Gastroesophageal sphincter (tissue), 3 donors: ENCODE measurements around the gene KIF26B.

ENCODE experiments used
- CTCF ChIP-seq, 4 experiments: fragments of 200-600 bp in 2 of 4; fragments of 450-650 bp in 2 of 4; sonication (generic) in 1 of 4; IDR thresholded peaks; one replicate each; pipeline ENCODE4 v1.5.1; 2017 to 2019; ENCODE audit warnings: antibody characterized with exemption in 4 of 4, mild to moderate bottlenecking in 2 of 4, moderate library complexity in 2 of 4
- POLR2AphosphoS5 ChIP-seq: sonication (generic); formaldehyde crosslinking; IDR thresholded peaks from one replicate; pipeline ENCODE4 v1.6.1; 2017; ENCODE audit warnings: antibody characterized with exemption

GRCh38 chr1:245348626-245349025 is 193.8 kb downstream of the KIF26B start:
- TF ChIP-seq POLR2AphosphoS5 (no peak), CTCF (IDR thresholded peaks at IDR 0.05) (no peak)
